Ovary (tissue), 3 donors: ENCODE data around the gene CAPN9.

Experiments
- CTCF ChIP-seq, 3 donors: fragments of 450-650 bp in 2 of 3; fragments of 200-600 bp in 1 of 3; IDR thresholded peaks; one replicate each; pipeline versions ENCODE4 v1.5.1 to v1.8.0; 2016 to 2022; ENCODE audit warnings: antibody characterized with exemption in 3 of 3, mild to moderate bottlenecking in 1 of 3
- EP300 ChIP-seq: sonication (generic); formaldehyde crosslinking; IDR thresholded peaks from one replicate; pipeline ENCODE4 v1.6.1; 2017; ENCODE audit warnings: antibody characterized with exemption
- POLR2A ChIP-seq: fragments of 450-650 bp; IDR thresholded peaks from one replicate; pipeline ENCODE4 v1.6.1; 2017; ENCODE audit warnings: antibody characterized with exemption, mild to moderate bottlenecking, moderate library complexity
- donor health status: DM: no; HTN: no; CAD: no.

GRCh38 chr1:230701434-230701833, 45.8 kb upstream of the CAPN9 start:
- no peak for TF ChIP-seq CTCF (IDR thresholded peaks at IDR 0.05)
- no peak for TF ChIP-seq POLR2A
- no peak for TF ChIP-seq EP300
